NCI-H2196 (cell line): ENCODE measurements around the gene CXorf49B.

Experiments
- DNase-seq: peaks from one replicate; lab custom pipeline; 2025; ENCODE audit not compliant: unreplicated experiment; lab: John Stamatoyannopoulos, UW

Gene CXorf49B

GRCh38 chrX:71815121-71815905 is 52.2 kb downstream of the CXorf49B start:
- no peak for DNase-seq

- DNase-seq: no peak
Measured at GRCh38 chrX:71815906-71816156, 52.7 kb downstream of the CXorf49B start.
